HepG2 (cell line): ENCODE results near the gene NCBP2. TPM values are rescaled to one million over a fixed set of nuclear protein-coding genes. Genes with fewer than 3 reads are reported as not detected.

Experiments used
- FOXJ3 ChIP-seq: sonication (generic); formaldehyde crosslinking; IDR thresholded peaks from 2 replicates; pipeline ENCODE4 v1.4.0; 2020; ENCODE audit warnings: missing genetic modification reagents, mild to moderate bottlenecking, borderline replicate concordance
- HINFP ChIP-seq: sonication (generic); formaldehyde crosslinking; IDR thresholded peaks from 2 replicates; pipeline ENCODE4 v1.4.0; 2020; ENCODE audit warnings: low read depth, mild to moderate bottlenecking, missing genetic modification reagents
- IRF2 ChIP-seq: IDR thresholded peaks from 2 replicates; pipeline ENCODE4 v1.6.1; 2018; ENCODE audit warnings: missing genetic modification reagents, missing compliant biosample characterization
- KLF13 ChIP-seq: sonication (generic); formaldehyde crosslinking; IDR thresholded peaks from 2 replicates; pipeline ENCODE4 v1.4.0; 2020; ENCODE audit warnings: mild to moderate bottlenecking, missing genetic modification reagents
- MTA1 ChIP-seq: sonication (generic); formaldehyde crosslinking; IDR thresholded peaks from 2 replicates; pipeline ENCODE4 v1.4.0; 2020; ENCODE audit warnings: missing genetic modification reagents, mild to moderate bottlenecking, borderline replicate concordance
- MXD4 ChIP-seq: IDR thresholded peaks from 2 replicates; pipeline ENCODE4 v1.6.1; 2016; ENCODE audit warnings: mild to moderate bottlenecking, missing biosample characterization, missing genetic modification reagents
- REPIN1 ChIP-seq: sonication (generic); formaldehyde crosslinking; IDR thresholded peaks from 2 replicates; pipeline ENCODE4 v1.8.0; 2022; ENCODE audit warnings: missing genetic modification reagents, low read depth, mild to moderate bottlenecking, borderline replicate concordance
- SIX1 ChIP-seq: sonication (generic); formaldehyde crosslinking; IDR thresholded peaks from 2 replicates; pipeline ENCODE4 v1.4.0; 2020; ENCODE audit warnings: missing genetic modification reagents, borderline replicate concordance
- SNAI1 ChIP-seq: sonication (generic); formaldehyde crosslinking; IDR thresholded peaks from 2 replicates; pipeline ENCODE4 v1.5.0; 2020; ENCODE audit warnings: mild to moderate bottlenecking, missing genetic modification reagents, borderline replicate concordance
- SOX13 ChIP-seq, 3 experiments: fragments of 450-650 bp in 1 of 3; sonication (generic) in 1 of 3; formaldehyde crosslinking in 1 of 3; IDR thresholded peaks in 2 of 3; conservative IDR thresholded peaks in 1 of 3; 2 replicates each; pipeline versions ENCODE4 v1.5.0 to v1.6.1; 2016 to 2020; ENCODE audit warnings: antibody characterized with exemption in 1 of 3, mild to moderate bottlenecking in 1 of 3, missing compliant biosample characterization in 1 of 3, missing genetic modification reagents in 1 of 3, moderate library complexity in 1 of 3
- TFDP1 ChIP-seq: IDR thresholded peaks from 2 replicates; pipeline ENCODE4 v1.6.1; 2016; ENCODE audit warnings: missing compliant biosample characterization, missing genetic modification reagents, borderline replicate concordance
- YEATS4 ChIP-seq: sonication (generic); formaldehyde crosslinking; IDR thresholded peaks from 2 replicates; pipeline ENCODE4 v1.4.0; 2020; ENCODE audit warnings: missing genetic modification reagents, borderline replicate concordance
- ZBTB44 ChIP-seq: sonication (generic); formaldehyde crosslinking; IDR thresholded peaks from 2 replicates; pipeline ENCODE4 v1.4.0; 2020; ENCODE audit warnings: missing genetic modification reagents
- ZMAT5 ChIP-seq: sonication (generic); formaldehyde crosslinking; IDR thresholded peaks from 2 replicates; pipeline ENCODE4 v1.5.0; 2020; ENCODE audit warnings: mild to moderate bottlenecking, low read depth, missing genetic modification reagents, borderline replicate concordance
- ZNF335 ChIP-seq: sonication (generic); formaldehyde crosslinking; IDR thresholded peaks from 2 replicates; pipeline ENCODE4 v1.4.0; 2020; ENCODE audit warnings: missing genetic modification reagents
- ZNF605 ChIP-seq: sonication (generic); formaldehyde crosslinking; IDR thresholded peaks from 2 replicates; pipeline ENCODE4 v1.8.0; 2022; ENCODE audit warnings: mild to moderate bottlenecking, missing genetic modification reagents
- ZNF710 ChIP-seq: sonication (generic); formaldehyde crosslinking; IDR thresholded peaks from 2 replicates; pipeline ENCODE4 v1.5.0; 2020; ENCODE audit warnings: mild to moderate bottlenecking, missing genetic modification reagents, borderline replicate concordance
- ZNF784 ChIP-seq: sonication (generic); formaldehyde crosslinking; IDR thresholded peaks from 2 replicates; pipeline ENCODE4 v1.5.1; 2020; ENCODE audit warnings: missing genetic modification reagents, mild to moderate bottlenecking, borderline replicate concordance
- polyA plus RNA-seq, 8 experiments: library from polyadenylated mRNA; depleted of rRNA in 3 of 8; stranded (reverse) in 7 of 8; unstranded in 1 of 8; fragments of >200 nt; fragmentation: Illumina TruSeq in 4 of 8; extraction: Trizol in 4 of 8; gene quantifications; 2 replicates each; pipeline versions ENCODE4 v1.2.1 to v1.2.3, GENCODE V29; 2011 to 2016; ENCODE audit warnings: low read depth in 4 of 8, missing spikeins in 1 of 8, mixed read lengths in 1 of 8; ENCODE audit not compliant: insufficient read depth in 1 of 8
- total RNA-seq, 5 experiments: library from RNA; depleted of rRNA; stranded (reverse); fragments of >200 nt; fragmentation: Illumina TruSeq; extraction: Trizol; gene quantifications; 2 replicates each; pipeline ENCODE4 v1.2.3, GENCODE V29; 2016; ENCODE audit warnings: low read depth in 1 of 5

Gene NCBP2
- total and polyA plus RNA-seq, 2 of the 13 experiments (the other 11 are each of a cell fraction or from before 2014, with no cell fraction given), result 58.7 to 95.5 TPM

GRCh38 chr3:196942226-196942914, at the start of gene NCBP2 (continued):
- TF ChIP-seq REPIN1 (CRISPR knock-in tag), result peak; percentile 95
- TF ChIP-seq TFDP1 (CRISPR knock-in tag), result peak; percentile 83
- peak; percentile 95 for TF ChIP-seq YEATS4 (CRISPR knock-in tag)
- peak; percentile 99 for TF ChIP-seq HINFP (CRISPR knock-in tag)
- TF ChIP-seq ZNF335 (CRISPR knock-in tag), result peak; percentile 77
- TF ChIP-seq MXD4 (CRISPR knock-in tag), result peak; percentile 96
- TF ChIP-seq ZNF710 (CRISPR knock-in tag), result peak; percentile 94
- no peak for TF ChIP-seq SOX13 (IDR thresholded peaks at IDR 0.05)
- TF ChIP-seq SOX13 (CRISPR knock-in tag; conservative IDR thresholded peaks at IDR 0.05 in 1 of 2, IDR thresholded peaks at IDR 0.05 in 1 of 2), result peak in 1 of 2 experiments; percentile 65; a peak in 2 of 4 replicates
- TF ChIP-seq IRF2 (CRISPR knock-in tag), result peak; percentile 97
- peak; percentile 45; the same call in 1 of the 2 replicates for TF ChIP-seq SIX1
- TF ChIP-seq SNAI1 (CRISPR knock-in tag), result peak; percentile 87
- TF ChIP-seq MTA1 (CRISPR knock-in tag), result peak; percentile 52; the same call in 1 of the 2 replicates
- TF ChIP-seq KLF13 (CRISPR knock-in tag), result 0 out of 2 replicates have a peak, but pooled peaks have one; percentile 0
- TF ChIP-seq FOXJ3 (CRISPR knock-in tag), result peak; percentile 45; the same call in 1 of the 2 replicates
- peak; percentile 87; the same call in 1 of the 2 replicates for TF ChIP-seq ZNF605 (CRISPR knock-in tag)
- TF ChIP-seq ZBTB44, result peak; percentile 50; the same call in 1 of the 2 replicates
- TF ChIP-seq ZNF784 (CRISPR knock-in tag), result peak; percentile 88
- TF ChIP-seq ZMAT5 (CRISPR knock-in tag), result 0 out of 2 replicates have a peak, but pooled peaks have one; percentile 46
